Fibroblast of mammary gland (primary cell): ENCODE data around the gene LRRC18.

ENCODE experiments used
- DNase-seq: peaks from one replicate; pipeline ENCODE4 v3.0.0-alpha.2; 2010; ENCODE audit warnings: low read depth
- H3K4me3 ChIP-seq: 2 replicates; pipeline ENCODE4 v1.5.1; 2011; ENCODE audit warnings: low read depth, mild to moderate bottlenecking, low read length, moderate library complexity; ENCODE audit not compliant: control insufficient read depth
- CTCF ChIP-seq: conservative IDR thresholded peaks from 2 replicates; pipeline ENCODE4 v1.5.1; 2011; ENCODE audit warnings: low read depth, low read length, inconsistent platforms; ENCODE audit not compliant: control insufficient read depth, insufficient read depth

The LRRC18 gene

GRCh38 chr10:48903151-48903550, 36.5 kb downstream of the LRRC18 start:
- no peak for DNase-seq
- H3K4me3 ChIP-seq: no peak overlapping the region
- TF ChIP-seq CTCF: no peak

GRCh38 chr10:48902096-48902495, 37.5 kb downstream of the LRRC18 start:
- DNase-seq: no peak
- TF ChIP-seq CTCF: no peak
- no peak overlapping the region for H3K4me3 ChIP-seq

GRCh38 chr10:48901319-48901718, 38.3 kb downstream of the LRRC18 start:
- no peak for DNase-seq
- no peak overlapping the region for H3K4me3 ChIP-seq
- TF ChIP-seq CTCF: no peak

- no peak for DNase-seq
- no peak for TF ChIP-seq CTCF
- no peak overlapping the region for H3K4me3 ChIP-seq
Measured at GRCh38 chr10:48900371-48900801, 39.3 kb downstream of the LRRC18 start.

- no peak for DNase-seq
- TF ChIP-seq CTCF: no peak
Measured at GRCh38 chr10:48899781-48900180, 39.9 kb downstream of the LRRC18 start.

GRCh38 chr10:48898426-48898825, 41.2 kb downstream of the LRRC18 start:
- no peak overlapping the region for H3K4me3 ChIP-seq
- TF ChIP-seq CTCF: no peak
- DNase-seq: no peak

More at GRCh38 chr10:48899781-48900180, 39.9 kb downstream of the LRRC18 start:
- H3K4me3 ChIP-seq: no peak overlapping the region

GRCh38 chr10:48897441-48897790, 42.2 kb downstream of the LRRC18 start:
- H3K4me3 ChIP-seq: no peak overlapping the region
- no peak for TF ChIP-seq CTCF
- no peak for DNase-seq
